T-helper 1 cell treated with Interleukin-12 subunit alpha and Interleukin-12 subunit beta and Interleukin-4 antibody, amounts not matched to agents 30 μg/mL and 1 μg/mL, for 36 hours (primary cell): ENCODE results near the gene EML1.

Experiments used
- H3K27ac Mint-ChIP-seq: one replicate; pipeline ENCODE4 v1.8.0; 2021; ENCODE audit warnings: mild to moderate bottlenecking, mixed read lengths
- H3K27me3 Mint-ChIP-seq: one replicate; pipeline ENCODE4 v1.8.0; 2021; ENCODE audit warnings: low read depth, mixed read lengths
- H3K36me3 Mint-ChIP-seq: one replicate; pipeline ENCODE4 v1.8.0; 2021; ENCODE audit warnings: low read depth, mixed read lengths
- H3K4me1 Mint-ChIP-seq: one replicate; pipeline ENCODE4 v1.8.0; 2021; ENCODE audit warnings: low read depth, mixed read lengths
- H3K4me3 Mint-ChIP-seq: one replicate; pipeline ENCODE4 v1.8.0; 2021; ENCODE audit warnings: mild to moderate bottlenecking, moderate library complexity, mixed read lengths
- H3K9me3 Mint-ChIP-seq: one replicate; pipeline ENCODE4 v1.8.0; 2021; ENCODE audit warnings: mixed read lengths

Gene EML1

DNA sequence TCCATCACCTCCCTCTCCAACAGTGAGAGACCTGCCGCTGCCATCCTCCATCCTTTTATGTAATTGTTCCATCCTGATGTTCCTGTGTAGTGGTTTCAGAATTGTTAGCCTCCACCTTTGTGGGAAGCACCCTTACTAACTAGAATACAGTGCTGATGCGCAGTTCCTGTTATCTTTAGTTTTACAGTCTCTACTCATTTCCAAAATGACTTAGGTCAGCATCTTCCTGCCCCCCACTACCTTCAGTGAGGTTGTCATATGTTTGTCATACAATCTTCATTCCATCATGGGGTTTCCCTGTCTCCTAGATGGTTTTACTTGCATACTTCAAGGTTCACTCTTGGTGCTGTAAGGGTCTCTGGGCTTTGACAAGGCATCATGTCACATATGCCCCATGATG is 69.8 kb downstream of the EML1 start:
- H3K27me3 Mint-ChIP-seq = peaks cover 21% of the 10 kb centered on the region
- no peaks in the 10 kb centered on the region for H3K36me3 Mint-ChIP-seq
- no peaks in the 10 kb centered on the region for H3K4me1 Mint-ChIP-seq
- H3K4me3 Mint-ChIP-seq = no peak overlapping the region
- no peak overlapping the region for H3K27ac Mint-ChIP-seq
- no peaks in the 10 kb centered on the region for H3K9me3 Mint-ChIP-seq

DNA sequence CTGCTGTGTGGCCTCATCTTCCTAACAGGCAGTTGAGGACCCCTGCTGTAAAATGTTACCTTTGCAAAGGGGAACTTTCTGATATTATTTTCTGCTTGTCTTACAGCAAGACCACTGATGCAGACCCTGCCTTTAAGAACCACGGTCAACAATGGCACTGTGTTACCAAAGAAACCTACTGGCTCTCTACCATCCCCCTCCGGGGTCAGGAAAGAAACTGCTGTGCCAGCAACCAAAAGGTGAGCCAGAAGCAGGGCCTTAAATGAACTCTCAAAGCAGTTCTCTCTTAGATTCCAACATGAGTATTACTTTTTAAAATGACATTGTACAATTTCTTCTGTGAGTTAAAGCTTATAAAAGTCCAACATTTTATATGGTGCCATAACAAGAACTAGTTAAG is 72.2 kb downstream of the EML1 start:
- Mint-ChIP-seq H3K9me3 (no peaks in the 10 kb centered on the region), H3K27ac (no peak overlapping the region), H3K36me3 (no peaks in the 10 kb centered on the region), H3K4me3 (no peak overlapping the region), H3K27me3 (peaks cover 34% of the 10 kb centered on the region), H3K4me1 (no peaks in the 10 kb centered on the region)

DNA sequence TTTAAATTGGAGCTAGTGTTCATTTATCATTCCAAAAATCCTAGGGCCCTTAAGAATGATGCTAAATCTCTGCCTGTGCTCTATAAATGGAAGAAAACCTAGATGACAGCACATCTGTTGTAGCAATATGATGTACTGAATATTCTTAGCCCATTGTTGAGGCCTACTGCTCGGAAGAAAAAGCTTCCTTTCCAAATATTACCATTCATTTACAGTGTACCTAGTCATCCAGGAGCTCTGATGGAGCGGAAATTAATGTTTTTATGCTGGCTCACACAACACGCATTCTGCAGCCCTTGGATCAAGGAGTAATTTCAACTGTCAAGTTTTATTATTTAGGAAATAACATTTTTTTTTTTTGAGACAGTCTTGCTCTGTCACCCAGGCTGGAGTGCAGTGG is 77.4 kb downstream of the EML1 start:
- Mint-ChIP-seq H3K4me1 (no peaks in the 10 kb centered on the region), H3K4me3 (no peak overlapping the region), H3K27me3 (peaks cover 59% of the 10 kb centered on the region), H3K27ac (no peak overlapping the region), H3K9me3 (no peaks in the 10 kb centered on the region), H3K36me3 (no peaks in the 10 kb centered on the region)

DNA sequence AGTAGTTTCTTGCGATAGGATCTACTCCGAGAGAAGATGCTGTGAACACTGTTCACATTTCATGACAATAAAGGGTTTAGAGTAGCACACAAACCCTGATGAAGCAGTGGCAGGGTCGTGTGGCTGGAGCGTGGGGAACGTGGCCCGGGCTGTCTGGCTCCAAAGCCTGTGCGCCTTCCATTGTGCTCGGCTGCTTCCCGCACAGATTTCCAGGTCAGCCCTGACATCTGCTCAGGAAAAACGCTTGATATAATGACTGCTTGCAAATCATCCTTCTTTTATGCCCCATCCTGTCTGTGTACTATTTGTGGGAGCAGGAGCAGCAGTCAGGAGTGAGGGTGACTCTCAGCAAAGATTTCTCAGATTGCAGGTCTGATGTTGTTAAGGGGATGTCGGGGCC is 78.6 kb downstream of the EML1 start:
- Mint-ChIP-seq H3K27ac (no peak overlapping the region), H3K4me1 (no peaks in the 10 kb centered on the region), H3K9me3 (no peaks in the 10 kb centered on the region), H3K4me3 (no peak overlapping the region), H3K27me3 (peaks cover 62% of the 10 kb centered on the region), H3K36me3 (no peaks in the 10 kb centered on the region)

DNA sequence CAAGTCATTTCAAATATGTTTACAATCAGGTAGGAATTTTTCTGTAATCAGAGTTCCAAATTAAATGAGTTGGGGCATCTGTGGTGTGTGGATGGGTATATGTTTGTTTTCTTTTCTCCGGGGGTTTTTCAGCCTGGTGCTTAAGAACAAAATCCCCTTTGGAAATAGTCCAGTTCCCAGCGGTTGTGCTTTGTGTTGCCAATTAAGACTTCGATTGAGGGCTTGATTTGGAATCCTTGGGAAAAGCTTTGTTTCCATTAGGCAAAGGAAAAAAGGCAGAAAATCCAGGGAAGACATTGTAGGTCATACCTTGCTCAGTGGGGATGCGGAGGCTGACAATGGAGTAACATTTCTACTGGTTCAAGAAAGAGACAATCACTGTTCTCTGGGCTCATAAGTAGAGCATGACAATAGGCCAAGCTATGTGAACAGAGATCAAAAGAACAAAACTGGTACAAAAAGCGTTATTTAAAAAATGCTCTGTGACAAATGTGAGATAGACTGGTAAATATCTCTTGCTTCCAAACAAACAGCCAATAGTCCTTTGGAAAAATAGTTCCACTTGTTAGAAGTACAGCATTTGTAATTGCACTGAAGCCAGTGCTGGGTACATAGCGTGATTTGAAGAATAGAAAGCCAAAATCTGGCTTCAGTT is 79.7 kb downstream of the EML1 start:
- no peaks in the 10 kb centered on the region for H3K36me3 Mint-ChIP-seq
- H3K27ac Mint-ChIP-seq = no peak overlapping the region
- no peaks in the 10 kb centered on the region for H3K4me1 Mint-ChIP-seq
- H3K4me3 Mint-ChIP-seq = no peak overlapping the region
- H3K27me3 Mint-ChIP-seq = peaks cover 53% of the 10 kb centered on the region
- no peaks in the 10 kb centered on the region for H3K9me3 Mint-ChIP-seq

DNA sequence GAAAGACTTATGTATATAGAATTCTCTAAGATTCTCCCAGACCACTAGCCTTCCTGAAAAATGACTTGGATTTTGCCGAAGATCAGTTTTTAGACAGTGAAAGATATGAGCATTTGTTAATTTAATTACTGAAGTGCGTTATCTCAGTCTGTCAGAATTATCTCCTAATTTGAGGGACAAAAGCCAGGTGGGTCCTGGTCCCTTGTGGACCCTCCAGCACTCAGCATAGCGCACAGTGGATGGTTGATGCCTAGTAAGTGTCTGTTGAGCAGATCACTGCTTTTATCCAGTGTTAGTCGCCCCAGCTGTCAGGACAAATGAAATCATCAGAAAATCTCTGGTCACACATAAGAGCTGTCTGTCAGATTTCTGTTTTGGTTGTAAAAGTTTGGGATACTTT is 80.4 kb downstream of the EML1 start:
- Mint-ChIP-seq H3K4me1 (no peaks in the 10 kb centered on the region), H3K27me3 (peaks cover 47% of the 10 kb centered on the region), H3K4me3 (no peak overlapping the region), H3K9me3 (no peaks in the 10 kb centered on the region), H3K27ac (no peak overlapping the region), H3K36me3 (no peaks in the 10 kb centered on the region)

DNA sequence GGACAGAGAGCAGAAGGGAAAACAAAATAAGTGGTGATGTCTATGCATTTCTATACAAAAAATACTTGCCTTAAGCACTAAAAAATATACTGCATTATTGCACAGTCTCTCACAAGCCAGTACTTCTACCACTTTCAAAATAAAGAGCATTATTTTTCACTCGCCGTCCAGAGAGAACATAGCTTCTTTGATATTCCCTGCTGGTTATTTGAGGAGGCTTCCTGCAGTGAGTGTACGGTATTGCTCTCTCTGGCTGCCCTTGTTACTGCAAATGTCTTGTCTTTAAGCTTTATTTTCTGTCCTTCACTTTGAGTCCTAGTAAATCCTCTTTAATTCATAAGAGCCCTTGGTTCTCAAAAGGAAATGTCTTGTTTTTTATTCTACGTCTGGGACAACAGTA is 81.1 kb downstream of the EML1 start:
- H3K27me3 Mint-ChIP-seq = peaks cover 42% of the 10 kb centered on the region
- no peaks in the 10 kb centered on the region for H3K36me3 Mint-ChIP-seq
- H3K4me1 Mint-ChIP-seq = no peaks in the 10 kb centered on the region
- H3K9me3 Mint-ChIP-seq = no peaks in the 10 kb centered on the region
- no peak overlapping the region for H3K27ac Mint-ChIP-seq
- no peak overlapping the region for H3K4me3 Mint-ChIP-seq

DNA sequence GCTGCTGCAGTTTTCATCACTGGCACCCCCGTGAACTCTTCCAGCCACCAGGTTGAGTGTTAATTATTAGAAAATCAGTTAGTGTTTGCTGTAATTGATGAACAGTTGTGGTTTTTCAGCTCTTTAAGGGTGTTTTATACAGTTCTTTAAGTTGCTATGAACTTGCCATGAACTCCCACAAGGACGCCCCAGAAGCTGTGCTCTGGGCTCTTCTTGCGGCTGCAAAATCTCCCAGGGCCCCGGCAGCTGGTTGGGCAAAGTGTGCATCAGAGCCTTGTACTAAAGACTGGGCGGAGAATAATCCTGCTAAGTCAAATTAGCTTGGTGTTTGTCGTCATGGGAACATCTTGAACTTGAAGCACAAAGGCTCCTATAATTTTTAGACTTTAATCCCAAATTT is 82.2 kb downstream of the EML1 start:
- H3K9me3 Mint-ChIP-seq = no peaks in the 10 kb centered on the region
- H3K36me3 Mint-ChIP-seq = no peaks in the 10 kb centered on the region
- H3K27me3 Mint-ChIP-seq = peaks cover 37% of the 10 kb centered on the region
- no peak overlapping the region for H3K27ac Mint-ChIP-seq
- H3K4me3 Mint-ChIP-seq = no peak overlapping the region
- no peaks in the 10 kb centered on the region for H3K4me1 Mint-ChIP-seq

DNA sequence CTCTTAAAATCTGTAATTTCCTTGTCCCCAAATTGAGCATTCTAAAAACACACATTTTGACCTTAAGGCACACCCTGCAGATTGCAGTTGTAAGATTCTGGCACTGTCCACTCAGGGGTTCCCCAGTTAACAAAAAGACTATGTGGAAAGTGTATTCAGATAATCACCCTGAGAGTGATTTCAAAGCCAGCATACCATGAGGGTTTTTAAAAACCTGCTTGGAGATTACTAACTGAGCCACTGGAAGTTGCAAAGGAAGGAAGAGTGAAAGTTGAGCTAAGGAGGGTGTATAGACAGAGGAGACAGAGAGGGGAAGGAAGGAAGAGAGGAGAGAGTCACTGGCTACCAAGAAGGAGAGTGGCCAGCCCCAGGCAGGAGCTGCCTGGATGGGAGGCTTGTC is 82.6 kb downstream of the EML1 start:
- peaks cover 37% of the 10 kb centered on the region for H3K27me3 Mint-ChIP-seq
- no peaks in the 10 kb centered on the region for H3K9me3 Mint-ChIP-seq
- H3K4me1 Mint-ChIP-seq = no peaks in the 10 kb centered on the region
- no peak overlapping the region for H3K4me3 Mint-ChIP-seq
- no peak overlapping the region for H3K27ac Mint-ChIP-seq
- H3K36me3 Mint-ChIP-seq = no peaks in the 10 kb centered on the region

DNA sequence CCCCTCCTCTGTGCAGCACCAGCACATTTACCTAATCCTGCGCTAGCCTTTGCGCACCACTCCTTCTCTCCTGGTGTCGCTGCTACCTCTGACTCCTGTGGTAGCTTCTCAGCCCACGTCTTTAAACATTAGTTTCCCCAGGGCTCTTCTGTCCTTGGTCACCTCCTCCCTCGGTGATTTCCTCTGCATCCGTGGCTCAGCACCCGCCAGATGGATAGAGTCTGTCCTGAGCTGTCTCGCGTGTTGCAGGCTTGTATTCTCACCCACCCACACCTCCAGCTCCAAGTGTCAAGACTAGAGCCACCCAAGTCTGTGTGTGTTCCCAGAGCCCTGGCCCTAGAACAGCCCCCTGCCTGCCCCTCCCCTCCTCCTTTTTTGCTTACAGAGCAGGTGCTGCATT is 83.2 kb downstream of the EML1 start:
- Mint-ChIP-seq H3K27ac (no peak overlapping the region), H3K4me1 (no peaks in the 10 kb centered on the region), H3K36me3 (no peaks in the 10 kb centered on the region), H3K9me3 (no peaks in the 10 kb centered on the region), H3K4me3 (no peak overlapping the region), H3K27me3 (peaks cover 37% of the 10 kb centered on the region)

DNA sequence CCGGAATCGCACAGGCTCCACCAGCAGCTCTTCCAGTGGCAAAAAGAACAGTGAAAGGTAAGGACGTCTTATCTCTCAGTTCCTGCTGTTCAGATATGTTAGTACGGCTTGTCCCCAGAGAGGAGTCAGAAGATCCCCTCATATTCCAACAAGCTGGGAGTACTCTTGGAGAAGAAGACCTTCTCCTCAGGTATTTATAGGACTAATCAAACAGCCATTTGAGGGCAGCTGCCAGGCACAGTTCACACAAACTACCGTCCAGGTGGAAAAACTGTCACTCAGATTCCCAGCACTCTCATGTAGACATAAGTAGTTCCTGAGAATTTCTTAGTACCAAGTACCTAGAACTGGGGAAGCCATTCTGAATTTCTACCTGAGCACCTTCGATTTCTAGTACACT is 85.3 kb downstream of the EML1 start:
- H3K4me1 Mint-ChIP-seq = no peaks in the 10 kb centered on the region
- H3K36me3 Mint-ChIP-seq = no peaks in the 10 kb centered on the region
- H3K9me3 Mint-ChIP-seq = no peaks in the 10 kb centered on the region
- no peak overlapping the region for H3K27ac Mint-ChIP-seq
- H3K4me3 Mint-ChIP-seq = no peak overlapping the region
- H3K27me3 Mint-ChIP-seq = peaks cover 27% of the 10 kb centered on the region

DNA sequence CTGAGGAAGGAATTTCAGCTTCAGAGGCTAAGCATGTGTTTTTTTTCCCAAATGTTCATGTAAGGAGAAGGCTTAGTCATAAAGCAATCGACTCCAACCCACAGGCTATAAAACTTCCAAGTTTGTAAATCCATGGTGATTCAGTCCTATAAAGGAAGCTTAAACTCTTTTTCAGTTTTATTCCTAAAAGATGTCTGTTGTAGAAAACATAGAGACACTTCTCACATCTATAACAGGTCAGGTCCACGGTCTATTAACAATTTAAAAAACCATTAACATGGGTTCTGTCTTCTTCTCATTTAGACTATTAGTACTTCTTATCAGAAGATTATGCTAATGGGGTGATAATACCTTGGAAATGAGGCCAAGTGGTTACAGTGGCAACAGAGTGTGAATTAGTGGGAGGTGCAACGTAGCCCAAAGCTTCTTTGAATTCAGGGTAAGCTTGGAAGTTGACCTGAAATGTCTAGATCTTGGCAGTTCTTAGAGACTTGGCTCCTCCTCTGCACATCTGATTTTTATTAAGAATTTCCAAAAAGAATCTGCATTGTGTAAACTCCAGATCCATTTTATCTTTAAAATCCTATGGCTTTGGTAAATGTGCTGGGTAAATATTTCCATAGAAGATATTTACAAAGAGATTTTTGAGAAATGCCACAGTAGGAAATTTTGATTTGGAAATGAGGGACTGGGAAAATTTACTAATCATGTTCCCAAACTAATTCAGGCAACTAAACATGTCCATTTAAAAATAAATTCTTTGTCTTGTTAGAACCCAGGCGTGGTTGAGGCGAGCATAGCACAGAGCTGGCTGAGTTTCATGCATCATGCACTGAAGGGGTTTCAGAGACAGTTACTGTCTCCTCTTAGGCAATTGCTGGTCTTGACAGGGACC is 86.4 kb downstream of the EML1 start:
- Mint-ChIP-seq H3K27ac (no peak overlapping the region), H3K4me3 (no peak overlapping the region), H3K36me3 (no peaks in the 10 kb centered on the region), H3K9me3 (no peaks in the 10 kb centered on the region), H3K4me1 (no peaks in the 10 kb centered on the region), H3K27me3 (peaks cover 18% of the 10 kb centered on the region)

DNA sequence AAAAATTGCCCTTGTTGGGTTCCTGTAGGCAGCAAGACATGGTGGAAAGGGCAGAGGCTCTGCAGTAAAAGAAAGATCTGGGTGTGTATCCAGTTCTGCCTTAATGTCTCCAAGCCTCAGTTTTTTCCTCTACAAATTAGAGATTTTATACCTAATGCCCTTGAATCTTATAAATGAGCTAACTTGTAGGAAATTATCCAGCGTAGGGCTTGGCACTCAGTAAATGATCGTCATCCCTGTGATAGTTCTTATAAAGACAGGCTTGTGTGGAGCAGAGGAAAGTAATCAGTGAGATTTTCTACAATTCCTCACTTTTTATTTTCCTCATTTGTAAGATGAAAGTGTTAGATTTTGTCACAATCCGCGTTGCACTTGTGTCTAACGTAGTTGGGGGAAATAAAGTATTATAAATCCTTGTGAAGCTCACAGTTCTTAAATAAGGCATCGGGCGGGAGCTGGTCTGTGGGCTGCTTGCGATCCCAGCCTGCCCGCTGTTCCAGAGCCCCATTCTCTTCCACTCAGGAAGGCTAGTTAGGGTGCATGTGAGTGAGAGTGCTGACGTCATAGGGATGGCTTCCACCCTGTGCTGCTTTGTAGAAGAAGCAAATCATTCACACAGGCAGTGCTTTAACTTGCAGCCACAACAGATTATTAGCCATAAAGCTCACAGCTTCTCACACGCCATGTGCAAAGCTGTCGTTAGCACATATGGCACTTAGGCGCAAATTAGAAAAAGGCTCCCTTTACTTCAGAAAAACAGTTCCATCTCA is 87.6 kb downstream of the EML1 start:
- no peaks in the 10 kb centered on the region for H3K4me1 Mint-ChIP-seq
- no peak overlapping the region for H3K27ac Mint-ChIP-seq
- H3K4me3 Mint-ChIP-seq = no peak overlapping the region
- no peaks in the 10 kb centered on the region for H3K9me3 Mint-ChIP-seq
- peaks cover 11% of the 10 kb centered on the region for H3K27me3 Mint-ChIP-seq
- no peaks in the 10 kb centered on the region for H3K36me3 Mint-ChIP-seq

DNA sequence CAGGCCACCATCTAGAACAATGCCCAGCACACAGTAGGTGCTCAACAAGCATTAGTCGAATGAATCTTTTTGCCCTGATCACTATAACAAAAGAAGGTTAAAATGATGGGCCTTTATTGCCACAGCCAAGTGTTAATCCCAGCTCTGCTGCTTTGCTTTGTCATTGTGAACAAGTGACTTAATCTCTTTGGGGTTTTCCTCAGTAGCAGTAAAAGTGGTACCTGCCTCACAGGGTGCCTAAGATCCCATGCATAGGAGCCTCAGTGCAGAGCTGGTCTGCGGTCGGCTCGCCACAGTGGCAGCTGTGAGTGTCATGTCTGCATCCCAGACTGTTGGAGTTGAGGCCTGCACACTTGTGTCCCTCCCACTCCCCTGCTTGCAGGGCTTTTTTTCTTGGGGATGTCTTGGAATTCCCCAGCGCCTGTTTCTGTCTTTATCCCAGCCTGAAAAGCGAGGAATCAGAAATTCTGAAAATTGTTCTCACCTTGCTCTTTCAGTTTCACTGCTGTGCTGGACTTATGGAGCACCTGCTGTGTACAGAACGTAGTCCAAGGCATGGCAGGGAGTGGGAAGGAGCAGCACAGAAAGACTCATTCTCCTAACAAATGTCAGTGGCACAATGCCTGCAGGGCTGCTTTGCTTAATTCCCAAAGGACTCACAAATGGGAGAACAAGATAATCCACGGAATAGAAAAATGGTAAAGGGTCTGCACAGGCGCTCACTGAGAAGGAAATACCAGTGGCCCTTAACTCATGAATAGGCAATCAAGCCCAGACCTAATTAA is 90.8 kb downstream of the EML1 start:
- Mint-ChIP-seq H3K9me3 (no peaks in the 10 kb centered on the region), H3K27me3 (peaks cover 5% of the 10 kb centered on the region), H3K4me1 (no peaks in the 10 kb centered on the region), H3K27ac (no peak overlapping the region), H3K4me3 (no peak overlapping the region), H3K36me3 (no peaks in the 10 kb centered on the region)
